ENCODE results near the gene GAD1. TPM values are rescaled to one million over a fixed set of nuclear protein-coding genes. Genes with fewer than 3 reads are reported as not detected.

The GAD1 gene
- total and polyA plus RNA-seq, 2 of the 8 experiments (the other 6 are each of a cell fraction or from before 2014, with no cell fraction given): 0.65 to 1.0 TPM

GRCh38 chr2:170869036-170869435, 52.3 kb downstream of the GAD1 start (continued):
- TF ChIP-seq RAD21 (IDR thresholded peaks at IDR 0.05 in 1 of 2, conservative IDR thresholded peaks at IDR 0.05 in 1 of 2; ENCODE audit: low read depth in 2 of 2, low read length in 2 of 2): no peak
- TF ChIP-seq CHD7 (IDR thresholded peaks at IDR 0.05; ENCODE audit: insufficient replicate concordance, low read length): no peak
- no peak for TF ChIP-seq ZNF274 (IDR thresholded peaks at IDR 0.05; ENCODE audit: borderline replicate concordance, extremely low read depth, low read length)
- TF ChIP-seq CEBPB (IDR thresholded peaks at IDR 0.05; ENCODE audit: low read depth, low read length): no peak
- no peak for TF ChIP-seq BACH1 (IDR thresholded peaks at IDR 0.05; ENCODE audit: low read length)
- no peak for TF ChIP-seq NANOG (IDR thresholded peaks at IDR 0.05; ENCODE audit: insufficient read depth, low read depth, low read length, poor library complexity, severe bottlenecking)
- no peak for TF ChIP-seq HDAC2 (IDR thresholded peaks at IDR 0.05; ENCODE audit: borderline replicate concordance in 1 of 2, low read depth in 2 of 2, low read length in 2 of 2)
